HepG2 (cell line): ENCODE results near the gene PDGFRB. TPM values are rescaled to one million over a fixed set of nuclear protein-coding genes. Genes with fewer than 3 reads are reported as not detected.

Experiments
- CENPBD1 ChIP-seq: sonication (generic); formaldehyde crosslinking; IDR thresholded peaks from 2 replicates; pipeline ENCODE4 v1.8.0; 2022; ENCODE audit warnings: missing genetic modification reagents, low read depth, mild to moderate bottlenecking, borderline replicate concordance
- CREBL2 ChIP-seq: sonication (generic); formaldehyde crosslinking; IDR thresholded peaks from 2 replicates; pipeline ENCODE4 v1.8.1; 2023; ENCODE audit warnings: missing genetic modification reagents, mild to moderate bottlenecking, borderline replicate concordance
- EED ChIP-seq: sonication (generic); formaldehyde crosslinking; IDR thresholded peaks from 2 replicates; pipeline ENCODE4 v1.5.0; 2020; ENCODE audit warnings: mild to moderate bottlenecking, missing genetic modification reagents
- ELF1 ChIP-seq: sonication (generic); formaldehyde crosslinking; IDR thresholded peaks from 2 replicates; pipeline ENCODE4 v1.4.0; 2020; ENCODE audit warnings: missing genetic modification reagents
- ETV6 ChIP-seq: sonication (generic); formaldehyde crosslinking; conservative IDR thresholded peaks from 2 replicates; pipeline ENCODE4 v1.4.0; 2020; ENCODE audit warnings: missing genetic modification reagents
- HOMEZ ChIP-seq: IDR thresholded peaks from 2 replicates; pipeline ENCODE4 v1.6.1; 2016; ENCODE audit warnings: low read depth
- RBFOX2 ChIP-seq: fragments of 200-400 bp; formaldehyde crosslinking; IDR thresholded peaks from 2 replicates; pipeline ENCODE4 v1.6.1; 2017; ENCODE audit warnings: low read depth, mild to moderate bottlenecking, low read length
- RBM22 ChIP-seq: fragments of 200-400 bp; formaldehyde crosslinking; optimal IDR thresholded peaks from 2 replicates; pipeline ENCODE3; 2017; ENCODE audit warnings: mild to moderate bottlenecking, low read length, moderate library complexity
- SALL1 ChIP-seq: sonication (generic); formaldehyde crosslinking; IDR thresholded peaks from 2 replicates; pipeline ENCODE4 v1.8.0; 2022; ENCODE audit warnings: mild to moderate bottlenecking, missing genetic modification reagents
- SPEN ChIP-seq: sonication (generic); formaldehyde crosslinking; IDR thresholded peaks from 2 replicates; pipeline ENCODE4 v1.5.1; 2020; ENCODE audit warnings: low read depth, mild to moderate bottlenecking, missing genetic modification reagents
- ZBTB37 ChIP-seq: sonication (generic); formaldehyde crosslinking; IDR thresholded peaks from 2 replicates; pipeline ENCODE4 v1.4.0; 2020; ENCODE audit warnings: mild to moderate bottlenecking, missing genetic modification reagents
- ZFP1 ChIP-seq: IDR thresholded peaks from 2 replicates; pipeline ENCODE4 v1.6.1; 2016
- ZNF317 ChIP-seq: sonication (generic); formaldehyde crosslinking; IDR thresholded peaks from 2 replicates; pipeline ENCODE4 v1.5.0; 2020; ENCODE audit warnings: mild to moderate bottlenecking, missing genetic modification reagents
- ZNF451 ChIP-seq: sonication (generic); formaldehyde crosslinking; IDR thresholded peaks from 2 replicates; pipeline ENCODE4 v1.5.0; 2020; ENCODE audit warnings: mild to moderate bottlenecking, missing genetic modification reagents
- ZNF556 ChIP-seq: sonication (generic); formaldehyde crosslinking; IDR thresholded peaks from 2 replicates; pipeline ENCODE4 v1.4.0; 2020; ENCODE audit warnings: mild to moderate bottlenecking, missing genetic modification reagents, borderline replicate concordance
- ZNF572 ChIP-seq: sonication (generic); formaldehyde crosslinking; IDR thresholded peaks from 2 replicates; pipeline ENCODE4 v1.5.1; 2020; ENCODE audit warnings: mild to moderate bottlenecking, missing genetic modification reagents
- ZNF589 ChIP-seq: sonication (generic); formaldehyde crosslinking; conservative IDR thresholded peaks from 2 replicates; pipeline ENCODE4 v1.8.0; 2022; ENCODE audit warnings: mild to moderate bottlenecking, moderate library complexity, missing genetic modification reagents
- ZNF710 ChIP-seq: sonication (generic); formaldehyde crosslinking; IDR thresholded peaks from 2 replicates; pipeline ENCODE4 v1.5.0; 2020; ENCODE audit warnings: mild to moderate bottlenecking, missing genetic modification reagents, borderline replicate concordance
- ZNF761 ChIP-seq: sonication (generic); formaldehyde crosslinking; conservative IDR thresholded peaks from 2 replicates; pipeline ENCODE4 v1.4.0; 2020; ENCODE audit warnings: mild to moderate bottlenecking, missing genetic modification reagents
- ZZZ3 ChIP-seq: sonication (generic); formaldehyde crosslinking; IDR thresholded peaks from 2 replicates; pipeline ENCODE4 v1.4.0; 2020; ENCODE audit warnings: missing genetic modification reagents, mild to moderate bottlenecking, borderline replicate concordance
- polyA plus RNA-seq, 8 experiments: library from polyadenylated mRNA; depleted of rRNA in 3 of 8; stranded (reverse) in 7 of 8; unstranded in 1 of 8; fragments of >200 nt; fragmentation: Illumina TruSeq in 4 of 8; extraction: Trizol in 4 of 8; gene quantifications; 2 replicates each; pipeline versions ENCODE4 v1.2.1 to v1.2.3, GENCODE V29; 2011 to 2016; ENCODE audit warnings: low read depth in 4 of 8, missing spikeins in 1 of 8, mixed read lengths in 1 of 8; ENCODE audit not compliant: insufficient read depth in 1 of 8
- total RNA-seq, 5 experiments: library from RNA; depleted of rRNA; stranded (reverse); fragments of >200 nt; fragmentation: Illumina TruSeq; extraction: Trizol; gene quantifications; 2 replicates each; pipeline ENCODE4 v1.2.3, GENCODE V29; 2016; ENCODE audit warnings: low read depth in 1 of 5
- TF ChIP-seq, protein P1 (sequence below): IDR thresholded peaks from 2 replicates; pipeline ENCODE4 v1.6.1; 2018; ENCODE audit warnings: missing genetic modification reagents, mild to moderate bottlenecking, missing compliant biosample characterization

The PDGFRB gene
- total and polyA plus RNA-seq, 2 of the 13 experiments (the other 11 are each of a cell fraction or from before 2014, with no cell fraction given), result 4.0 to 21.0 TPM

- TF ChIP-seq, protein P1, sequence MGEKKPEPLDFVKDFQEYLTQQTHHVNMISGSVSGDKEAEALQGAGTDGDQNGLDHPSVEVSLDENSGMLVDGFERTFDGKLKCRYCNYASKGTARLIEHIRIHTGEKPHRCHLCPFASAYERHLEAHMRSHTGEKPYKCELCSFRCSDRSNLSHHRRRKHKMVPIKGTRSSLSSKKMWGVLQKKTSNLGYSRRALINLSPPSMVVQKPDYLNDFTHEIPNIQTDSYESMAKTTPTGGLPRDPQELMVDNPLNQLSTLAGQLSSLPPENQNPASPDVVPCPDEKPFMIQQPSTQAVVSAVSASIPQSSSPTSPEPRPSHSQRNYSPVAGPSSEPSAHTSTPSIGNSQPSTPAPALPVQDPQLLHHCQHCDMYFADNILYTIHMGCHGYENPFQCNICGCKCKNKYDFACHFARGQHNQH, result peak; percentile 94
- peak; percentile 80 for TF ChIP-seq ELF1 (CRISPR knock-in tag)
- peak; percentile 58 for TF ChIP-seq RBFOX2
- TF ChIP-seq ZNF710, result peak; percentile 90
- no peak for TF ChIP-seq EED (CRISPR knock-in tag)
- peak; percentile 78; the same call in 1 of the 2 replicates for TF ChIP-seq ZNF572
- TF ChIP-seq ZBTB37 (CRISPR knock-in tag), result peak; percentile 24; the same call in 1 of the 2 replicates
- peak; percentile 60 for TF ChIP-seq RBM22
- TF ChIP-seq ZFP1 (CRISPR knock-in tag), result peak; percentile 93
- 0 out of 2 replicates have a peak, but pooled peaks have one; percentile 52 for TF ChIP-seq CREBL2 (CRISPR knock-in tag)
- TF ChIP-seq ZNF589 (CRISPR knock-in tag), result 0 out of 2 replicates have a peak, but pooled peaks have one; percentile 16
- TF ChIP-seq ETV6 (CRISPR knock-in tag), result peak; percentile 84; the same call in 1 of the 2 replicates
- TF ChIP-seq ZNF317 (CRISPR knock-in tag), result 0 out of 2 replicates have a peak, but pooled peaks have one; percentile 33
- TF ChIP-seq ZNF761 (CRISPR knock-in tag), result peak; percentile 85
- peak; percentile 22 for TF ChIP-seq ZNF451 (CRISPR knock-in tag)
- peak; percentile 79; the same call in 1 of the 2 replicates for TF ChIP-seq ZNF556 (CRISPR knock-in tag)
- TF ChIP-seq SPEN (CRISPR knock-in tag), result peak; percentile 67
- peak; percentile 93 for TF ChIP-seq SALL1
- no peak; the same call in 1 of the 2 replicates for TF ChIP-seq ZZZ3 (CRISPR knock-in tag)
- peak; percentile 78 for TF ChIP-seq HOMEZ (CRISPR knock-in tag)
- TF ChIP-seq CENPBD1, result no peak
Observed at GRCh38 chr5:150137168-150137957, 18.3 kb downstream of the PDGFRB start (continued).
